Prostate gland (tissue), 2 donors: ENCODE data around the gene TRIM23.

ENCODE experiments used
- CTCF ChIP-seq, 4 experiments: fragments of 200-600 bp in 2 of 4; fragments of 450-650 bp in 2 of 4; sonication (generic) in 2 of 4; IDR thresholded peaks; 1 replicate in 3 of 4; 2 replicates in 1 of 4; pipeline ENCODE4 v1.5.1; 2016 to 2019; ENCODE audit warnings: antibody characterized with exemption in 4 of 4, mild to moderate bottlenecking in 2 of 4, moderate library complexity in 2 of 4
- POLR2AphosphoS5 ChIP-seq: sonication (generic); formaldehyde crosslinking; IDR thresholded peaks from one replicate; pipeline ENCODE4 v1.6.1; 2017; ENCODE audit warnings: antibody characterized with exemption

DNA sequence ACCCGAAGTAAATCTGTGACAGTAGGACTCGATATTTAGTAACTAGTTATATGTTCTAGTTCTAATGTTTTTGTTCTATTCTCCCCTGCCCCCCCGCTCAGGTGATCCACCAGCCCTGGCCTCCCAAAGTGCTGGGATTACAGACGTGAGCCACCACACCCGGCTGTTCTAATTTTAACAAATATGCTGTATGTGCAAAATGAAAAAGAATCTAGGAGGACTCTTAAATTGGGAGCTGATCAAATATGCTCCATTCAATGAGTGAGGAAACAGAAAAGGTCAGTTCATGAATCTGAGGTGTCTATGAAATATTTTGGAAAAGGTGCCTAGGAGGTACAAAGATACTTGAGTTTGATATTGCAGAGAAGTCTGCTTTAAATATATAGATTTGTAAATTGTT is 78.0 kb downstream of the TRIM23 start:
- TF ChIP-seq CTCF (IDR thresholded peaks at IDR 0.05) (no peak), POLR2AphosphoS5 (no peak)
